Epidermal melanocyte (primary cell): ENCODE data around the gene IDUA.

Experiments used
- DNase-seq: peaks from one replicate; pipeline ENCODE4 v3.0.0; 2011; ENCODE audit warnings: low spot score; ENCODE audit not compliant: insufficient read length

IDUA gene

DNA sequence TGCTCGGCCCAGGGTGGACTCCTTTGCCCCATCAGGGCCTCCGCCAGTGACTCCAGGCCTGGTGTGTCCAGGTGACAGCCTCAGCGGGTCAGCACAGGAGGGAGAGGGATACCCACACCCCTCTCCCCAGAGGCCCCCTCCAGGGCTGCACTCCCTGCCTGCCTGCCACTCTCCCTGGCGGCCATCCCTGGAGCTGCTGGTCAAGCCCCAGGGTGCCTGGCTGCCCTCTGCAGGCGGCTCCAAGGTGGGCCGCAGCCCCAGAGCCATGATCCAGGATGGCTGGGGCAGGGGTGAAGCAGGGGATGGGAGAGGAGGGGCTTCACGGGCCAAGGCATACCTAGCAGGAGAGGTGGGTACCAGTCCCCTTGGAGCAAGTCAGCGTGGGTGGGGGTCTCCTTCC is 28.3 kb downstream of the IDUA start:
- DNase-seq = no peak

- DNase-seq = no peak
These were observed 28.9 kb downstream of the IDUA start for GRCh38 chr4:1015746-1016145.

DNA sequence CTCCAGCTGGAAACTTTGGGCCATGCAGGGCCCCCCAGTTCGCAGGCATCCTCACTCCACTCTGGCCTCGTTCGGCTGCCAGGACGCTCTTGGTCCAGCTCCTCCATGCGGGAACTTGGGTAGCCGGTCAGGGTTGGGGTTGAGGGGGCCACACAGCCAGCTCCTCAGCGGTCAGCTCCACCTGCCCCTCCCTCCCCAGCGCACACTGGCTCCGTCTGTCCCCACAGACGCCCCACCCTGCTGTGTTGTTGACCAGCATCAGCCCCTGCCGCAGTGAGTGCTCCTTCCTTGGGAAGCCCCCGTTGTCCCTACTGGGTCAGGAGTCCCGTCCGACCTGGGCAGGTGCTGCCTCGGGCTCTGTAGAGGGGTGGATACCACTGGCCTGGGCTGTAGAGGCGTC is 30.4 kb downstream of the IDUA start:
- DNase-seq = no peak

DNA sequence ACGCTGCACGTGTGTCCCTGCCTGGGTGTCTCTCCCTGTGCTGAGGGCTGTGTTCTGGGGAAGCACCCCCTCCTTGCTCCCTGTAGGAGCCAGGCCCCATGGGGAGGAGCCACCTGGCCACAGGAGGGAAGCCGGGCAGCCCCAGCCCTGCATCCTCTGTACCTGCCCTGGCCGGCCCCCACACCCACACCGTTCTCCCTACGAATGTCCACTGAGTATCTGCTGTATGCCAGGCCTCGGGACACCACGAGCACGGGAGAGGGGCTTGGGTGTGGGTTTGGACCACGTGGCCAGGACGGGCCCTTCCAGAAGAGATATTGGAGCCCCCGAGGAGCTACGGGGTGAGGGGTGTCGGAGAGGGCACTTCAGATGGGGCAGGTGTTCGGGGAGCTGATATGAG is 30.9 kb downstream of the IDUA start:
- no peak for DNase-seq

- DNase-seq = no peak
These were observed 31.5 kb downstream of the IDUA start for GRCh38 chr4:1018147-1019020.

DNA sequence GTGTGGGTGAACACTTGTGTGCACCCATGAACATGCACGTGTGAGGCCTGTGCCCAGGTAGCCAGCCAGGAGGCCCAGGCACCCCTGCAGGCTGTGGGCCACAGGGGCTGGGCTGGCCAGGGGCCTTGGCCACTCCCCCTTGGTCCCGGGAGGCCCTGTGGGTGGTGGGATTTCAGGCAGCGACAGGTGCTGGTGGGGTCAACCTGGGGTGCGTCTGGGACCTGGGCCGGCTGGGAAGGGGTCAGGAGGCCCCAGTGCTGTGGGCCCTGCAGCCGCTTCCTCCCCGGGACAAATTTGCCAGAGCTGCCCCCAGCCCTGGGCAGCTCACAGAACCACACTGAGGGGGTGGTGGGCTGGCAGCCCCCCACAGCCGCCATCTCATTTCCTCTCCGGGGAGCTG is 32.5 kb downstream of the IDUA start:
- DNase-seq = no peak

- DNase-seq = peak; percentile 16
These were observed 33.1 kb downstream of the IDUA start for GRCh38 chr4:1019729-1020470.

GRCh38 chr4:1021386-1022050 is 34.7 kb downstream of the IDUA start:
- DNase-seq = peak; percentile 17

GRCh38 chr4:1022051-1022738 is 35.4 kb downstream of the IDUA start:
- DNase-seq = no peak

- DNase-seq = no peak
These were observed 35.9 kb downstream of the IDUA start for GRCh38 chr4:1022739-1023066.

- no peak for DNase-seq
These were observed 36.3 kb downstream of the IDUA start for GRCh38 chr4:1023075-1023640.

DNA sequence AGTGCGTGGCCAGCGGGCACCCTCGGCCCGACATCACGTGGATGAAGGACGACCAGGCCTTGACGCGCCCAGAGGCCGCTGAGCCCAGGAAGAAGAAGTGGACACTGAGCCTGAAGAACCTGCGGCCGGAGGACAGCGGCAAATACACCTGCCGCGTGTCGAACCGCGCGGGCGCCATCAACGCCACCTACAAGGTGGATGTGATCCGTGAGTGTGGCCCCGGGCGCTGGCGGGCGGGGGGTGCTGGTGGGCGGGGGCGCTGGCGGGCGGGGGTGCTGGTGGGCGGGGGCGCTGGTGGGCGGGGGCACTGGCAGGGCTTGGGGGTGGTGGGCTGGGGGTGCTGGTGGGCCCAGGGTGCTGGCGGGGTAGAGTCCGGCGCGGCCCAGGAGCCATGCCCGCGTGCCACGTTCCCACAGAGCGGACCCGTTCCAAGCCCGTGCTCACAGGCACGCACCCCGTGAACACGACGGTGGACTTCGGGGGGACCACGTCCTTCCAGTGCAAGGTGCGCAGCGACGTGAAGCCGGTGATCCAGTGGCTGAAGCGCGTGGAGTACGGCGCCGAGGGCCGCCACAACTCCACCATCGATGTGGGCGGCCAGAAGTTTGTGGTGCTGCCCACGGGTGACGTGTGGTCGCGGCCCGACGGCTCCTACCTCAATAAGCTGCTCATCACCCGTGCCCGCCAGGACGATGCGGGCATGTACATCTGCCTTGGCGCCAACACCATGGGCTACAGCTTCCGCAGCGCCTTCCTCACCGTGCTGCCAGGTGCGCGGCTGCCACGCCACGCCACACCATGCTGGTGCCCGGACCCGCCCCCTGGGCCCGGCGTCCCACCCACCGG is 37.3 kb downstream of the IDUA start:
- no peak for DNase-seq

DNA sequence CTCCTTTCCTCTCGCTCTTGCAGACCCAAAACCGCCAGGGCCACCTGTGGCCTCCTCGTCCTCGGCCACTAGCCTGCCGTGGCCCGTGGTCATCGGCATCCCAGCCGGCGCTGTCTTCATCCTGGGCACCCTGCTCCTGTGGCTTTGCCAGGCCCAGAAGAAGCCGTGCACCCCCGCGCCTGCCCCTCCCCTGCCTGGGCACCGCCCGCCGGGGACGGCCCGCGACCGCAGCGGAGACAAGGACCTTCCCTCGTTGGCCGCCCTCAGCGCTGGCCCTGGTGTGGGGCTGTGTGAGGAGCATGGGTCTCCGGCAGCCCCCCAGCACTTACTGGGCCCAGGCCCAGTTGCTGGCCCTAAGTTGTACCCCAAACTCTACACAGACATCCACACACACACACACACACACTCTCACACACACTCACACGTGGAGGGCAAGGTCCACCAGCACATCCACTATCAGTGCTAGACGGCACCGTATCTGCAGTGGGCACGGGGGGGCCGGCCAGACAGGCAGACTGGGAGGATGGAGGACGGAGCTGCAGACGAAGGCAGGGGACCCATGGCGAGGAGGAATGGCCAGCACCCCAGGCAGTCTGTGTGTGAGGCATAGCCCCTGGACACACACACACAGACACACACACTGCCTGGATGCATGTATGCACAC is 38.2 kb downstream of the IDUA start:
- no peak for DNase-seq

GRCh38 chr4:1026115-1026514 is 39.3 kb downstream of the IDUA start:
- DNase-seq = no peak

- DNase-seq = no peak
These were observed 40.5 kb downstream of the IDUA start for GRCh38 chr4:1027219-1027914.

GRCh38 chr4:1027915-1028238 is 41.0 kb downstream of the IDUA start:
- DNase-seq = no peak

DNA sequence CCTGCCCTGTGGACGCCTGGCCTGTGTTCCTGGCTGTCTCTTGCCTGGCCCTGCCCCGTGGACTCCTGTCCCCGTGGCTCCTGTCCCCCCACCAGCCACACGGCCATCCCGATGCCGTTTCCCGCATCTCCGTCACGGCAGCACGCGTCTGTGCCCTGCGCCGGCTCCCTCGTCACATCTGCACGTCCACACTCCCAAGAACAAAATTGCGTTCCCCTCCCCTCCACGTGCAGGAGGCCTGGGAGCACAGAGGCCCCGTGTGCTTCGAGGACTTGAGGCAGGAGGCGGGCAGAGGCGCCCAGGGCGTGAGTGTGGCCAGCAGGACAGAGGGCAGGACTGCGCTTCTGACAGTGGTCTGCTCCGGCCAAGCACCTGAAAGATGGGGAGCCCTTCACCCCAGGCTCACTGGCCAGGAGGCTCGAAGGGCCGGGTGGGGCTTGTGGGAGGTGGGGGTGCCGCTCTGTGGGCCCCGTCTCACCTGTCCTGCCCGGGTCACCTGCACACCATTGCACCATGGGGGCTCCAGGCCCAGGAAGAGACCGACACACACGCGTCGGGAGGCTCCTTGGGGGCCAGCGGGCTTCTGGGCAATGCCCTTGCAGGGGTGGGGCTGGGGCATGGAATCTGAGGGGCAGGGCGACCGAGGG is 41.9 kb downstream of the IDUA start:
- no peak for DNase-seq

- DNase-seq = no peak
These were observed 42.7 kb downstream of the IDUA start for GRCh38 chr4:1029529-1029928.

GRCh38 chr4:1030031-1030430 is 43.2 kb downstream of the IDUA start:
- DNase-seq = peak; percentile 13
